Brain microvascular endothelial cell (primary cell): ENCODE data around the gene LRRFIP1.

ENCODE experiments used
- DNase-seq: peaks from one replicate; pipeline ENCODE4 v3.0.0-alpha.2; 2020
- H3K27ac ChIP-seq: fragments of 250-450 bp; sonication (Bioruptor Pico); 2 replicates; pipeline ENCODE4 v1.5.1; 2020; ENCODE audit warnings: mild to moderate bottlenecking, moderate library complexity
- H3K27me3 ChIP-seq: fragments of 250-450 bp; sonication (Bioruptor Pico); replicated peaks from 2 replicates; pipeline ENCODE4 v1.5.1; 2020; ENCODE audit warnings: mild to moderate bottlenecking
- H3K36me3 ChIP-seq: fragments of 250-450 bp; sonication (Bioruptor Pico); replicated peaks from 2 replicates; pipeline ENCODE4 v1.5.1; 2020; ENCODE audit warnings: mild to moderate bottlenecking
- H3K4me3 ChIP-seq: 2 replicates; pipeline ENCODE4 v1.5.1; 2011; ENCODE audit warnings: low read depth, mild to moderate bottlenecking, control low read depth, low read length, moderate library complexity
- in situ Hi-C: cut with HindIII; loops from 2 replicates; pipeline ENCODE4 v1.10.0; 2017; ENCODE audit warnings: low sequenced_read_pairs, low pct_ligation_motif_present
- TF ChIP-seq, protein P1 (sequence below): IDR thresholded peaks from 2 replicates; pipeline ENCODE4 v1.5.1; 2011; ENCODE audit warnings: low read depth, mild to moderate bottlenecking, moderate library complexity, low read length, control low read depth, inconsistent platforms; ENCODE audit errors: missing control alignments

Gene LRRFIP1

DNA sequence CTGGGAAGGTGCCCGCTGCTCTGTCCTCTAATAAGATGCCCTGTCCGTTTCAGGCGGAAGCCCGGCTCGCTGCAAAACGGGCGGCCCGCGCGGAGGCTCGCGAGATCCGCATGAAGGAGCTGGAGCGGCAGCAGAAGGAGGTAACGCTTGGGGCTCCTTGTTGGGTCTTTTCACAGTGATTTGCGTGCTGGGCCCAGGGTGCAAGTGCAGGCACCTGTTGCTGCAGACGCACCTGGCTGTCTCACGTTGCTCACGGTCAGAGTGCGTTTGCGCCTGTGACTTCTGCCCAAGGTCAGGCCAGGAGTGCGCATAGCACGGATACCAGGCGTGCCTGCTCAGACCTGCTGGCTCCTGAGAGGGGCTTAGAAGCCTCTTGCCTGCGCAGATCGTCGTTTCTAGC lies 81.1 kb downstream of the LRRFIP1 start:
- TF ChIP-seq, protein P1, sequence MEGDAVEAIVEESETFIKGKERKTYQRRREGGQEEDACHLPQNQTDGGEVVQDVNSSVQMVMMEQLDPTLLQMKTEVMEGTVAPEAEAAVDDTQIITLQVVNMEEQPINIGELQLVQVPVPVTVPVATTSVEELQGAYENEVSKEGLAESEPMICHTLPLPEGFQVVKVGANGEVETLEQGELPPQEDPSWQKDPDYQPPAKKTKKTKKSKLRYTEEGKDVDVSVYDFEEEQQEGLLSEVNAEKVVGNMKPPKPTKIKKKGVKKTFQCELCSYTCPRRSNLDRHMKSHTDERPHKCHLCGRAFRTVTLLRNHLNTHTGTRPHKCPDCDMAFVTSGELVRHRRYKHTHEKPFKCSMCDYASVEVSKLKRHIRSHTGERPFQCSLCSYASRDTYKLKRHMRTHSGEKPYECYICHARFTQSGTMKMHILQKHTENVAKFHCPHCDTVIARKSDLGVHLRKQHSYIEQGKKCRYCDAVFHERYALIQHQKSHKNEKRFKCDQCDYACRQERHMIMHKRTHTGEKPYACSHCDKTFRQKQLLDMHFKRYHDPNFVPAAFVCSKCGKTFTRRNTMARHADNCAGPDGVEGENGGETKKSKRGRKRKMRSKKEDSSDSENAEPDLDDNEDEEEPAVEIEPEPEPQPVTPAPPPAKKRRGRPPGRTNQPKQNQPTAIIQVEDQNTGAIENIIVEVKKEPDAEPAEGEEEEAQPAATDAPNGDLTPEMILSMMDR: no peak

DNA sequence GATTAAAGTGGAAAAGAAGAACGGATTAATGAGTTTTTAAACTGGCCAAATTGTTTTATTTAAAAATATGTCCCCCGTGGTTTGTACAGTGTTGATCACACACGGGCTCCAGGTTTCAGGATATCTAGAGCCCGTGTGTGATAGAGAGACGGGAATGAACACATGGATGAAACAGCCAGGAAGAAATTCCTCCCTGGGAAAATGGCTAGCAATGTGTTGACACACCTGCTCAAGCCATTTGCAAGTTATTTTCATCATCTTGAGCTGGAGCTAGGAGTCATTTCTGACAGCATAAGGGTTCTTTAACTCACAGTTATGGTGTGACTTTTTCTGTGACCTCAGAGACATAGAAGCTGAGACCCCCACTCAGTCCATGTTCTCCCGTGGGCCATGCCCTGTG lies 81.6 kb downstream of the LRRFIP1 start:
- in situ Hi-C loops: no loop called here
- Histone ChIP-seq H3K36me3 (peaks cover 15% of the 10 kb centered on the region), H3K27ac (no peak overlapping the region), H3K27me3 (no peaks in the 10 kb centered on the region), H3K4me3 (no peak overlapping the region)
- TF ChIP-seq, protein P1: no peak
- no peak for DNase-seq

More for the DNA sequence above, 81.1 kb downstream of the LRRFIP1 start:
- no peak for DNase-seq
- Histone ChIP-seq H3K4me3 (no peak overlapping the region), H3K27ac (no peak overlapping the region), H3K36me3 (peaks cover 15% of the 10 kb centered on the region), H3K27me3 (no peaks in the 10 kb centered on the region)
- in situ Hi-C loops: no loop called here

DNA sequence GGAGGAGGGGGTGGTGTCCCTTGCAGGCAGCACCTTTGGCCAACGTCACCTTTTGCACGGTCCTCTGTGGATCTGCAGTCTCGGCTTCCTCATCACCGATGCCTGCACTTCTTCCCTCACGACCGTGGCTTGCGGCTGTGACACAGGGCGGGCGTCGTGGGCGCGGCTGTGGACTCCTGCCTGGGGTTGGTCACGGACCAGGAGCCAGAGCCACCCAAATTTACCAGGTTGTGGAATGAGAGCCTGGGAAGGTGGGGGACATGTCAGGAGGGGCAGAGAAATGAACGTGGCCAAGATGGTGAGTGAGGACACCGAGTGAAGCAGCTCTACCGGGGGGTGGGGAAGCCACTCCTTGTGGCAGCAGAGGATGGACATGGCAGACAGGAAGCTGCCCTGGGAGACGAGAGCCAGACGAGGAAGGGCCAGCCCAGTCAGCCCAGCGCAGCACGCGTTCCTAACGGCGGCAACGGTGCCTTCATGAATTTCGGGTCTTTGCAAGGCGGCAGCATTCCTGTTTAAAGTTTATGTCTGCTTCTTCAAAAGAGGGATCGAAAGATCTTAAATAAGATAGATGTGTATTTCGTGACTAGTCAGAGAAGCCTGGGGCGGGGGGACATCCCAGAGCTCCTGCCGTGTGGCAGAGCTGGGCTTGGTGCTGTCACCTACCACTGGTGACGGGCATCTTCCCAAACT lies 84.2 kb downstream of the LRRFIP1 start:
- Histone ChIP-seq H3K27me3 (no peaks in the 10 kb centered on the region), H3K27ac (no peak overlapping the region), H3K36me3 (peaks cover 15% of the 10 kb centered on the region), H3K4me3 (no peak overlapping the region)
- no peak for DNase-seq
- in situ Hi-C loops: no loop called here
- TF ChIP-seq, protein P1: no peak

DNA sequence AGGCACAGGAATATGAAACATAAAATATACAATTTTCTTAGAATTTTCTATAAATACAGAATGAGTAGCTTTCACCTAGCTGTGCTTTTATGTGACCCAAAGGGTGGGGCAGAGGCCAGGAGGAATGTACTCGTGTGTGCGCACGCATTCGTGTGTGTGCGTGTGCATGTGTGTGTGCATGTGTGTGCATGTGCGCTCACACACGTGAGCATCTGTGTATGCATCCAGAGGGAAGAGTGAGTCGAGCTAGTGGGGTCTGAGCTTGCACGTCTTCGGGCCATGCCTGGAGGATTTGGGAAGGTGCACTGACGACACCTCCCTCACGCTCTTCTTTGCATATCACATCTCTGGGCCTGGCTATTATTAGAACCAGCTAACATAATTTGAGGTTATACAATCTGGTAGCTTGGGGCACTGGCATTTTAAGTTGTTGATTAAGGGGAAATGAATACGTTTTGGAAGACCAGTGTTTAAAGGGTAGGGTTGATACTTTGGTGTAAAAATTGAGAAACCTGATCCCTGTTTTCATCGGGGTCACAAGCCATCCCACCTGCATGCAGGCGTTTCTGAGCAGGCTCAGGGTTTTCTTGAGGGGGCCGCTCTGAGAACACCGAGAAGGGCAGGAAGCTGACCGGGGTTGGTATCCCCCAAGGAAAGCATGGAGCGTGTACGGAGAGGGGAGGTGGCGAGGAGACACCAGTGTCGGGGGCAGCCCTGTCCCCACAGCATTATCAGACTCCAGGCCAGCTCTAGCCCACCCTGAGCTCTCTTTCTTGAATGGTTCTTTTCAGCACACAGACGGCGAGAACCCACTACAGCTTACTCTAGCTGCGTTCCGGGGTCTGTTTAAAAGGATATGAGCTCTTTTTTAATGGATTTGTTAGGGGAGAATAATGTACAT lies 85.3 kb downstream of the LRRFIP1 start:
- TF ChIP-seq, protein P1: no peak
- Histone ChIP-seq H3K36me3 (peaks cover 15% of the 10 kb centered on the region), H3K27ac (no peak overlapping the region), H3K4me3 (no peak overlapping the region), H3K27me3 (no peaks in the 10 kb centered on the region)
- in situ Hi-C loops: no loop called here
- no peak for DNase-seq

DNA sequence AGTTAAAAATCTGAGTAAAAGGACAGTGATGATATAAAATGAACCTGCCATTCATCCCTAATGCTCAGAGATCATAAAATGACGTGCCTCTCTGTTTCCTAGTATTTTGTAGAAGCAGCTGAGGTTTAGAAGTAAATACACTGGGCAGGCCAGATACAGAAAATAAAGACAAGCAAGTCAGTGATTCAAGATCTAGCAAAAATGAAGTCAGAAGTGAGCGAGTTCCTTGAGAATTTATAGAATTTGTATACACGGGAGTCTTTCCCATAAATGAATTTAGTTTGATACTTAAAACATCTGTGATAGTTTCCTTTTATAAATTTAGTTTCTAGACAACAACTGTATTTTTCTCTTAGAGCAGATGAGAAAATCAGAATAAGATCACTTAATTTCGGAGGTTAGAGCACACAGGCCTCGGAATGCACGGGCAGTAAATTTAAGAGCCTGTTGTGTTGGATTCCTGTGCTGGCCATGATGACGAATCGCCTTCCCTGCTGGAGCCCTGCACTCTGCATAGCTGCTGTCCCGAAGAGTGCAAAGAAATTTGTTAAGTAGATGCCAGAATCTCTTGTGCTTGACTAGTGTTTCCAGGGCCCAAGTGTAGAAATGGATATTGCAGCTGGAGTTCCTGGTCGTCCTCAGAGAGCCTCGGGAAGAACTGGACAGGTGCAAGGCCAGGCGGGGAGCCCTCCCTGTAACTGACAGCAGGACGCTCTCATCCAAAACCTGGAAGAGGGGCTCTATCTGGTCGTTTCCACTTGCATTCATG lies 87.5 kb downstream of the LRRFIP1 start:
- H3K36me3 ChIP-seq: peaks cover 11% of the 10 kb centered on the region
- peak; percentile 78 for DNase-seq
- TF ChIP-seq, protein P1: no peak
- H3K27me3 ChIP-seq: no peaks in the 10 kb centered on the region
- in situ Hi-C loops: no loop called here
- H3K27ac ChIP-seq: peak overlapping the region; percentile 66
- H3K4me3 ChIP-seq: no peak overlapping the region
